H9 (cell line): ENCODE measurements around the gene GRIN2A. TPM values are rescaled to one million over a fixed set of nuclear protein-coding genes. Genes with fewer than 3 reads are reported as not detected.

Experiments used
- DNase-seq: peaks from one replicate; pipeline ENCODE4 v3.0.0-alpha.2; 2017
- H2AFZ ChIP-seq: one replicate; pipeline ENCODE4 v1.6.1; 2013; ENCODE audit warnings: mild to moderate bottlenecking, low read length, control low read depth, moderate library complexity
- H2AK5ac ChIP-seq: 2 replicates; pipeline ENCODE4 v1.6.1; 2013; ENCODE audit warnings: low read length, control low read depth, mixed read lengths; ENCODE audit not compliant: insufficient read length
- H2BK120ac ChIP-seq: one replicate; pipeline ENCODE4 v1.6.1; 2013; ENCODE audit warnings: low read depth, mild to moderate bottlenecking, low read length, control low read depth, inconsistent platforms; ENCODE audit not compliant: poor library complexity, severe bottlenecking
- H2BK12ac ChIP-seq: 2 replicates; pipeline ENCODE4 v1.6.1; 2013; ENCODE audit warnings: low read length, control low read depth, mixed read lengths, low read depth; ENCODE audit not compliant: insufficient read length
- H2BK15ac ChIP-seq: 2 replicates; pipeline ENCODE4 v1.6.1; 2013; ENCODE audit warnings: low read depth, low read length, control low read depth
- H2BK20ac ChIP-seq: one replicate; pipeline ENCODE4 v1.6.1; 2013; ENCODE audit warnings: low read depth, mild to moderate bottlenecking, low read length, control low read depth, inconsistent platforms; ENCODE audit not compliant: poor library complexity, severe bottlenecking
- H2BK5ac ChIP-seq: 2 replicates; pipeline ENCODE4 v1.6.1; 2013; ENCODE audit warnings: low read length, control low read depth, mixed read lengths; ENCODE audit not compliant: insufficient read length
- H3K14ac ChIP-seq: 2 replicates; pipeline ENCODE4 v1.6.1; 2013; ENCODE audit warnings: low read length, control low read depth; ENCODE audit not compliant: insufficient read depth
- H3K18ac ChIP-seq: 2 replicates; pipeline ENCODE4 v1.6.1; 2013; ENCODE audit warnings: low read depth, mild to moderate bottlenecking, mixed read lengths, low read length, control low read depth; ENCODE audit not compliant: insufficient read length
- H3K23ac ChIP-seq: 2 replicates; pipeline ENCODE4 v1.6.1; 2013; ENCODE audit warnings: low read length, control low read depth, mixed read lengths, low read depth; ENCODE audit not compliant: insufficient read length
- H3K23me2 ChIP-seq: 2 replicates; pipeline ENCODE4 v1.6.1; 2013; ENCODE audit warnings: low read depth, mild to moderate bottlenecking, mixed read lengths, low read length, control low read depth; ENCODE audit not compliant: insufficient read length, poor library complexity, severe bottlenecking
- H3K27ac ChIP-seq: 2 replicates; pipeline ENCODE4 v1.5.1; 2013; ENCODE audit warnings: low read length, control low read depth, mixed read lengths, low read depth; ENCODE audit not compliant: insufficient read length
- H3K27me3 ChIP-seq: 2 replicates; pipeline ENCODE4 v1.6.1; 2013; ENCODE audit warnings: low read length, control low read depth, inconsistent platforms; ENCODE audit not compliant: insufficient read depth
- H3K4ac ChIP-seq: 2 replicates; pipeline ENCODE4 v1.6.1; 2013; ENCODE audit warnings: low read depth, mild to moderate bottlenecking, control low read depth, inconsistent platforms, low read length, moderate library complexity
- H3K4me1 ChIP-seq: 2 replicates; pipeline ENCODE4 v1.6.1; 2013; ENCODE audit warnings: low read length, control low read depth, inconsistent platforms; ENCODE audit not compliant: insufficient read depth
- H3K4me2 ChIP-seq: 2 replicates; pipeline ENCODE4 v1.6.1; 2013; ENCODE audit warnings: low read length, control low read depth, mixed read lengths; ENCODE audit not compliant: insufficient read length, insufficient read depth
- H3K56ac ChIP-seq: 2 replicates; pipeline ENCODE4 v1.6.1; 2013; ENCODE audit warnings: low read depth, mild to moderate bottlenecking, mixed read lengths, low read length, control low read depth; ENCODE audit not compliant: insufficient read length
- H3K79me1 ChIP-seq: 2 replicates; pipeline ENCODE4 v1.6.1; 2013; ENCODE audit warnings: low read depth, mild to moderate bottlenecking, moderate library complexity, low read length, control low read depth, inconsistent platforms; ENCODE audit not compliant: insufficient read depth, poor library complexity, severe bottlenecking
- H3K79me2 ChIP-seq: 2 replicates; pipeline ENCODE4 v1.6.1; 2013; ENCODE audit warnings: low read length, control low read depth, inconsistent platforms; ENCODE audit not compliant: insufficient read depth
- H3K9ac ChIP-seq: 2 replicates; pipeline ENCODE4 v1.6.1; 2013; ENCODE audit warnings: low read length, control low read depth, mixed read lengths; ENCODE audit not compliant: insufficient read length; ENCODE audit errors: extremely low read depth
- H3K9me3 ChIP-seq: one replicate; pipeline ENCODE4 v1.6.1; 2013; ENCODE audit warnings: low read depth, low read length, inconsistent platforms; ENCODE audit not compliant: control insufficient read depth
- H3T11ph ChIP-seq: one replicate; pipeline ENCODE4 v1.6.1; 2013; ENCODE audit warnings: mild to moderate bottlenecking, low read length, control low read depth, inconsistent platforms
- H4K20me1 ChIP-seq: one replicate; pipeline ENCODE4 v1.6.1; 2013; ENCODE audit not compliant: control insufficient read depth, insufficient read length, insufficient read depth
- H4K5ac ChIP-seq: 2 replicates; pipeline ENCODE4 v1.6.1; 2013; ENCODE audit warnings: low read depth, mild to moderate bottlenecking, mixed read lengths, low read length, control low read depth; ENCODE audit not compliant: insufficient read length
- H4K8ac ChIP-seq: replicated peaks from 2 replicates; pipeline ENCODE4 v1.6.1; 2013; ENCODE audit warnings: low read length, control low read depth, mixed read lengths, low read depth; ENCODE audit not compliant: insufficient read length
- H4K91ac ChIP-seq: 2 replicates; pipeline ENCODE4 v1.6.1; 2013; ENCODE audit warnings: low read depth, mild to moderate bottlenecking, moderate library complexity, mixed read lengths, low read length, control low read depth; ENCODE audit not compliant: insufficient read length
- H3K27ac Mint-ChIP-seq, 3 experiments: 2 replicates in 2 of 3; 3 replicates in 1 of 3; pipeline ENCODE4 v1.8.0; 2020 to 2021; ENCODE audit warnings: mixed read lengths in 3 of 3, mild to moderate bottlenecking in 1 of 3, moderate library complexity in 1 of 3
- H3K27me3 Mint-ChIP-seq: 2 replicates; pipeline ENCODE4 v1.8.0; 2021; ENCODE audit warnings: low read depth, mild to moderate bottlenecking, moderate library complexity, mixed read lengths
- H3K36me3 Mint-ChIP-seq, 3 experiments: 2 replicates in 2 of 3; 3 replicates in 1 of 3; pipeline ENCODE4 v1.8.0; 2020 to 2021; ENCODE audit warnings: low read depth in 3 of 3, mixed read lengths in 3 of 3; ENCODE audit not compliant: insufficient read depth in 1 of 3
- H3K4me1 Mint-ChIP-seq, 2 experiments: 2 replicates each; pipeline ENCODE4 v1.8.0; 2020; ENCODE audit warnings: mixed read lengths in 2 of 2
- H3K4me3 Mint-ChIP-seq, 2 experiments: 2 replicates in 1 of 2; 3 replicates in 1 of 2; pipeline ENCODE4 v1.8.0; 2020 to 2021; ENCODE audit warnings: mild to moderate bottlenecking in 2 of 2, mixed read lengths in 2 of 2, moderate library complexity in 1 of 2
- H3K9me3 Mint-ChIP-seq, 2 experiments: 2 replicates in 1 of 2; 3 replicates in 1 of 2; pipeline ENCODE4 v1.8.0; 2020; ENCODE audit warnings: mild to moderate bottlenecking in 2 of 2, mixed read lengths in 2 of 2, moderate library complexity in 1 of 2
- CTCF ChIP-seq: fragments of 200-600 bp; sonication (generic); conservative IDR thresholded peaks from 3 replicates; pipeline ENCODE4 v1.8.0; 2021; ENCODE audit warnings: antibody characterized with exemption, mild to moderate bottlenecking
- WGBS: extraction: QIAGEN DNeasy Blood & Tissue Kit; methylation state at CpG from one replicate; pipeline ENCODE4 v1.1.7; 2013; ENCODE audit warnings: missing lambda C conversion rate, low lambda C conversion rate, mixed read lengths; ENCODE audit not compliant: insufficient read length; ENCODE audit errors: extremely low coverage; 5-methylcytosine and 5-hydroxymethylcytosine counted together
- total RNA-seq: library from RNA; stranded (reverse); gene quantifications from 2 replicates; pipeline ENCODE4 v1.2.1, GENCODE V29; 2021

The GRIN2A gene
- total RNA-seq, 1 experiment from 2014 or later = 1.5 TPM

GRCh38 chr16:9755081-9755480 is 427.1 kb downstream of the GRIN2A start:
- H3K79me2 ChIP-seq = no peaks in the 10 kb centered on the region
- no peak overlapping the region for H2BK120ac ChIP-seq
- Mint-ChIP-seq H3K27ac (no peak overlapping the region), H3K27me3 (no peaks in the 10 kb centered on the region), H3K36me3 (no peaks in the 10 kb centered on the region), H3K4me3 (no peak overlapping the region), H3K4me1 (peaks cover 34 to 47% of the 10 kb centered on the region in 2 experiments), H3K9me3 (no peaks in the 10 kb centered on the region)
- H2BK15ac ChIP-seq = no peak overlapping the region
- no peaks in the 10 kb centered on the region for H3K23me2 ChIP-seq
- no peak overlapping the region for H3K4ac ChIP-seq
- no peak for TF ChIP-seq CTCF
- no peak overlapping the region for H2AFZ ChIP-seq
- no peak overlapping the region for H3K56ac ChIP-seq
- H2BK12ac ChIP-seq = no peak overlapping the region
- H4K5ac ChIP-seq = no peak overlapping the region
- H4K8ac ChIP-seq = no peak overlapping the region
- no peak overlapping the region for H2BK5ac ChIP-seq
- no peaks in the 10 kb centered on the region for H3K79me1 ChIP-seq
- no CpG with 5 or more reads among the region's 4 CpGs for WGBS
- H2BK20ac ChIP-seq = no peak overlapping the region
- H2AK5ac ChIP-seq = no peak overlapping the region
- H3K4me1 ChIP-seq = no peaks in the 10 kb centered on the region
- H4K91ac ChIP-seq = no peak overlapping the region
- H3T11ph ChIP-seq = no peak overlapping the region
- H3K27ac ChIP-seq = no peak overlapping the region
- H3K27me3 ChIP-seq = no peaks in the 10 kb centered on the region
- H3K9ac ChIP-seq = no peak overlapping the region
- DNase-seq = no peak
- no peak overlapping the region for H3K14ac ChIP-seq
- no peaks in the 10 kb centered on the region for H4K20me1 ChIP-seq
- H3K23ac ChIP-seq = no peak overlapping the region
- no peak overlapping the region for H3K4me2 ChIP-seq
- no peaks in the 10 kb centered on the region for H3K9me3 ChIP-seq
- H3K18ac ChIP-seq = no peak overlapping the region
